ENCODE measurements around the gene RORB.
"Not testable (repeated sequence)": the region's sequence is repeated elsewhere in the genome, so short reads cannot be mapped to it uniquely, and the experiment has no call there.

RORB gene

DNA sequence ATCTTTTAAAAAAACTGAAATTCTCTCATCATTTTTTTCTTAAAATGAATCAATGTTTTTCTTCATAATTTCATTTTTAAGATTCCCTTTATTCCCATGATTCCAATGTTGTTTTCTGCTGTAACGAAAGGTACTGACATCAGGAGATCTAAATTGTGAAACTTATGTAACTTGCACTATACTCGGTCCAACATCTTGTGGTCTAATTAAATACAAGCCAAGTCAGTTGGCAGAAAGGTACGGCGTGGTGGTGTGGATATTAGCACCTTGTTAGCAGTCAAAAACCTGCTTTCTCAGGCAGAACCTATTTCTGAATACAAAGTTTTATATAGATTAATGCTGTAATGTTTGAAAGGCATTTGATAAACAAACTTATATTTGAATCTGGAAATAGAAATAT is 20.1 kb downstream of the RORB start:
- no peak for DNase-seq

DNA sequence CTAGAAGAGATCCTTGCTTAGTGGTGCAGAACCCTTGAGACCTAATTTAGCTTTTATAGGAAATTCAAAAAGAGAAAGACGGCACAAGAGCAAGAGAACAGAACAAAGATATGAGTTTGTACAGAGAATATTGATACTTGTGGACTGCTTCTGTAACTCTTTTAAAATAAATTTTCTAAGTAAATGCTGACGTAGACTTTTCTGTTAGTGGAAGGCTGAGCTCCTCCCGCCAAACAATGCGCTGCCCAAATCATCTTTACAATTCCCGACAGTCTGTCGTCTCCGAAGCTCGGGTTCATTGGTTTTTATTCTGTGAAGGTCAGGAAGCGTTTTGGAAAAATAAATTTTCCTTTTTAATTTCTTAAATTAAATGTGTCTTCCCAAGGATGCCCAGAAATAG is 22.3 kb downstream of the RORB start:
- no peak for DNase-seq

DNA sequence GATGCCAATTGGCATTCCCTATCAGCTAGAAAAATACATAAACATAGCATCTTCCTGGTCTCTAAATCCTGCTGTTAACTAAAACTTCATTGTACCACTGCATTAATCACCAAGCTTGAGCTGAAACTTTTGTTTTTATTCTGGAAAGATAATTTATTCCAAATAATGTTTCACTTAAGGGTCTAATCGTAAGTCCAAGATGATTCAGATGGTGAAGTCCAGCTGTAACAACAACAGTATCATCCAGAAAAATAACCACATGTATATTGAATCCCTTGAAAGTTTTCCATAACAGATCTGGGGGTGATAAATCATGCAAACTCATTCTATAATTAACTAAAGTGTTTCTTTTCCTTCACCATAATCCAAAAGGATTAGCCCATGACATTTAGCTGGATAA is 23.9 kb downstream of the RORB start:
- DNase-seq = no peak

DNA sequence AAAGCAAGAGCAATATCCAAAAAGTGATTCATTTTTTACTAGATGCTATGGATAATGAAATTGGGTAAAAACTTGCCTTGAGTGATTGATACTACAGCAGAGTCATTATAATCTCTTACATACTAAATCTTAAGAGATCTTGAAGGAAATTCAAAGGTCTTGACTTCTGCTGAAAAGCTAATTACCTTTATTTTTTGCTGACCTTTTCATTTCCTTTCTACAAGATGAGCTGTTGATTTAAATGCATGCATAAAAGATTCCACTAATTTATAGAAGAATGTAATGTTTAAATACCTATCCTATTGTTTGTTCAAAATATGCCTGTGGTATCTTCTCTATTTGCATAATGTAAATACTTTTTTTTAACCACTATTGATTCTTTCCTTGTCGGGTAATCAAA is 27.2 kb downstream of the RORB start:
- no peak for DNase-seq

DNA sequence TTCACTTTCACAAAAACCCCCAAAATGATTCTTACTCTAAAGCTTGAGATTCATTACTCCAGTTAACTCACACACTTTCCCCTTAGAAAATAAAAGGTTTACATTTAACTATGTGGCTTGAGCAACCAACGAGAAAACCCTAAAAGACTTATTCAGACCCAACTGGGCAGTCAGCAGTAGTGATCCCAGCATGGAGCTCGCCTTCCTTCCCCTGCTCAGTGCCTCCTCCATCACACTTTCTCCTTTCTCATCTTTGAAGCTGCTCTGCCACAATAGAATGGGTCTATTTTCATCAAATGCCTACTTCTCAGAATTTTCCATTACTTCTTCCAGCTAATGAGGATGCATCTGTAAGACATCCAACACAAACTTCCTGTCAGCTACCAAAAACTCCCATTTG is 29.1 kb downstream of the RORB start:
- DNase-seq = no peak

DNA sequence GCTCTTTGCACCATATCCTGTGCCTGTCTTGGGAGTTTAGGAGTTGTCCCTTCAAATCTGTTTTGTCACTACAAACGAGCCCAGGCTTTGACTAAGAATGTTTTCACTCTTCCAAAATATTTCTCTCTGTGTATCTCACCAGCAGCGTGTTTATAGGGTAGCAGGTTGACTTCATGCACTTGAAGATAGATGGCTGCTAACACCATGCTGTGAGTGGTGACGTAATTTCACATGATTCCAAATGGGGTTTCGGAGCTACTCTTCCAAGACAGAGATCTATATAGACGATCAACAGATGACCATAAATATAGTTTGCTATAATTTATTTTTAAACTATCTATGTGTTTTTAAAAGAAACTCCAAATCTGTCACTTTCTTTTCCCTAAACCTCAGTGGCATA is 30.6 kb downstream of the RORB start:
- no peak for DNase-seq

DNA sequence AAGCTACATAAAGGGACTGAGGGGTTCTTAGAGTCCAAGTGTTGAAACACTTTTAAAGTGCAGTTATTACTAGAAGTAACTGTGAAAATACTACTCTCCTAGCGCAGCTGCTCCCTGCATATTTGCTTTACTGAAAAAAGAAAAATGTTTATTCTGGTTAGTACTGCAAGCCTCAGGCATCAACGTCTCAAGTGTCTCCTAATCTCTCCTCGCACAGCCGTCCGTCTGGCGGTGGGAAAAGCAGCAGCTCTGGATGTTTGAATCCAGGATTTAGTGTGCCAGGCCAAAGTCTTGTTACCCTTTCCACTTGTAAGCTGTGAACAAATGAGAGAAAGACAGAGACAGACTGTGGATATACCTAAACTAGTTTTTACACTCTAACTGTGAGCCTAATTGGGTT is 31.1 kb downstream of the RORB start:
- no peak for DNase-seq

DNA sequence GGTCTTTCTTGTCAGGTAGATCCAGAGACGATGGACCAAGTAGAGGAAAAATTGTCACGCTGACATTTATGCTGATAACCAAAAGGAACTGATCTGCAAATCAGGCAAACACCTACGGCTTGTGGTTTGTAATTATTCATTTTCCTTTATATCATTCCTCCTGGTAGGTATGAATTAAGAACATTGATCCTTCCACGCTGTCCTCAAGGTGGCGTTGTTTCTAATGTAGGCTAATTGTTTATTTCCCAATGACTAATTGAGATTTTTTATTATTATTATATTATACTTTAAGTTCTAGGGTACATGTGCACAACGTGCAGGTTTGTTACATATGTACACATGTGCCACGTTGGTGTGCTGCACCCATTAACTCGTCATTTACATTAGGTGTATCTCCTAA is 33.3 kb downstream of the RORB start:
- not testable (repeated sequence) for DNase-seq

DNA sequence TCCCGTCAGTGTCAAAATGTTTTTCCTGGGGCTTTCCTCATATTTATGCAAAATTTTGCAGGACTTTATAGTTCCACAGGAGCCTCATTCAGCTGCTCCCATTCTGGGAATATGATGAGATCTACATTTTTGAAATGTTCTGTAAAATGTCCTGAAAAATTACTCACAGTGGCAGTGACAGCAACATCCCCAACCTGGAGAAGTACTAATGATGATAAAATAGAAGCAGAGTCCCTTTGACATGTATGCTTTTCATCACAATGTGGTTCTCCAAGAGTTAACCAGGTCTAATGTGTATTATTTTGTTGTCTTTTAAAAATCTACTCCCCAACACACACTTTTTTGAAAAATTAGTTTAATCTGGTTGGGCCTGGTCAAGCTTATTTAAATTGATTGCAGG is 36.1 kb downstream of the RORB start:
- DNase-seq = no peak

DNA sequence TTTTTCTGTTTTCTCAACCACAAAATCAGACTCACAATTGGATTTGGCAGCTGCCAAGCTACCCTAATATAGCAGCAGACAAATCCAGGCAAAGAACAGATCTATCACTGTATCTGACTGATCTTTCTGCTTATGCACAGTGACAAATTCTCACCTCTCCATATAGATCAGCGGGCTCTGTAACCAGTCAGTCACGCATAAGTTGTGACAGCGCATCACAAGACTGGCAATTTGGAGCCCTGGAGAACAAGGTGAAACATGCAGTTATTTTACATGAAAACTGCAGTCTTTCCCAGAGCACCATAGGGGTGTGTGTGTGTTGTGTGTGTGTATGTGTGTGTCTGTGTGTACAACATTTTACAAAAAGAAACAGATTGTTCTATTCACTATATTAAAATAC is 37.7 kb downstream of the RORB start:
- no peak for DNase-seq

DNA sequence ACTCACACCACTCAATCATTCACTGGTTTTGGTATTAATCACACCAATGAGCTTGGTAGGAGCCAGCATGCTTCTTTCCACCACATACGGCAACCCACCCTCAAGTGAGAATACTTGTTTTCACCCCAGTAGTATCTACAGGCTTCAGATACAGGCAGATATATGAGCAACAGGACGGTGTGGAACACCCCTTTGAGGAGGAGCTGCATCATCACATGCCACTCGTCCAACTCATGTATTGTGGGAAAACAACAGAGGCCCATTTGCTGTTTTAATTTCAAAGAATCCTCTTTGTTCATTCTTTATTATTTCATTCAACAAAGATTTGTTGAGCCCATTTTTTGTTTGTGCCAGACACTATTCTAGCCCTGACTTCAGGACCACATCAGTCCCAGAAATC is 46.0 kb downstream of the RORB start:
- no peak for DNase-seq

DNA sequence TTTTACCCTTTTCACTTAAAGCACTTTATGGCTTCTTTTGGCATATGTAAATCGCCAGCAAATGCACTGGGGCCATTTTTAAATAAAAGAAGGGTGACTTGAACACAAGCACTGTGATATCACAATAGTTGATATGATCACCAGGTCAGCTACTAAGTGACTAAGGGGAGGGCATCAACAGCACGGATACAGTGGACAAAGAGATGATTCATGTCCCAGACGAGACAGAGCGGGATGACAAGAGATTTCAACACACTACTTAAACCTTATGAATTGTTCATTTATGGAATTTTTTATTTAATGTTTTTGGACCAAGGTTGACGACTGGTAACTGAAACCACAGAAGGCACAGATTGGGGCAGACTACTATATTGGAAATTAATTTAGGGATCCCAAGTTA is 54.1 kb downstream of the RORB start:
- no peak for DNase-seq

DNA sequence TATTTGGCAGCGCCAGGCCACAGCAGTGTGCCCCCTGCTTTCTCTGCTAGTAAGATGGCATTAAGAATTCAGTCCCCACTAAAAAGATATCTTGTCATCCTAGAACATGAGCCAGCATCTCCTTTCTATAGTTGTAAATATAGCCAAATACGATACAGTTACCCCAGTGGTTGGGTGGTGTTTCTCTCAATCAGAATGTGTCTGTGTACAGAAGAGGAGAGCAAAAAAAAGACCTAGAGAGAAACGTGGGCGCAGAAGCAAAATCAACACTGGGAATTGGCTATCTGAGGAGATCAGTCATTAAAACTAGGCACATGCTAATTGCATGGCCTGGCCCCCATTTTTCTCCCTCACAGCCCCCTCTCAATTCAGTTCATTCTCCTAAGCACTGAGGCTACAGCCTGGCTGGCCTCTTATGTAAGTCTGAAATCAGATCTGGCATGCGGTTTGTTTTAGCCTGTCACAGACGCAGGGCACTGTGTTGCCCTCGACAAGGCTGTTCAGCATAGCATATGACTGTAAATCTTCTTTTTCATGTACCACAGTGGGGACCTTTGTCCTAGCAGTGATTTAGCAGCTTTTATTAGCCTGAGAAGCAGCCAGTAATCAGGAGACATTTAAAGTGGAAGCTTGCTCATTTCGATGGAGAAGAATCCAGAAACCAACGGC is 57.8 kb downstream of the RORB start:
- DNase-seq = no peak

DNA sequence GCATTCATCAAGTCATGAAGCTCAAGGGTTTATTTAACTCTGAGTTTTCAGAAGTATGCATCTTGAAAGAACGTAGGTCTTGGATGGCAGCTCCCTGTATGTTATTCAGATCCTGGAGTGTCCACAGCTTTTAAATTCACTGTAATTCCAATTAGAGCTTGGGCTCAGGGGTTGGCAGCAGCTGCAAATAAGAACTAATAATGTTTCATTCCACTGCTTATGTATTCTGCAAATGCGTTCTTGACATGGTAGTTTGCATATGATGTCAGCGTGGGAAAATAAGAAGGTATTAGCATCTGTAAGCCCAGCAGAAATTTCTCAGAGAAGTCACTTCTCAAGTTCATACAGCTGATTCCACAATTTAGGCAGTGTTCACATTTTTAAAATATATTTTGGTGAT is 58.4 kb downstream of the RORB start:
- DNase-seq = no peak

DNA sequence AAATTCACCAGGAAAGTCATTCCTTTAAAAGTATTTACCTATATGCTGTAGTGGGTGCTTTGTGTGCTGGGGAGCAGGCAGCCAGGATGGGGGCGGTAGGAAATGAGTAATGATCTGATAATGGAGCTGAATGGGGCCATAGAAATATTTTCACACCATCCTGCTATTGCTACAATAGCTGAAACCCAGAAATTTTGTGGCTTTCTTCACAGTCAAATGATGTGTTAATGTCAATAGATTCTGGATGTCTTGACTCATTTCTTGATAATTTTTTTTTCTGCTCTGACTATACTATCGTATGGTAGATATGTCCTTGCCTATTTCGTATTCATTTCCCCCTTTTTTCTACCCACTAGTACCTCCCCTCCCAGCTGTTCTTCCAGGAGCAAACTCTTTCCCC is 59.5 kb downstream of the RORB start:
- no peak for DNase-seq

DNA sequence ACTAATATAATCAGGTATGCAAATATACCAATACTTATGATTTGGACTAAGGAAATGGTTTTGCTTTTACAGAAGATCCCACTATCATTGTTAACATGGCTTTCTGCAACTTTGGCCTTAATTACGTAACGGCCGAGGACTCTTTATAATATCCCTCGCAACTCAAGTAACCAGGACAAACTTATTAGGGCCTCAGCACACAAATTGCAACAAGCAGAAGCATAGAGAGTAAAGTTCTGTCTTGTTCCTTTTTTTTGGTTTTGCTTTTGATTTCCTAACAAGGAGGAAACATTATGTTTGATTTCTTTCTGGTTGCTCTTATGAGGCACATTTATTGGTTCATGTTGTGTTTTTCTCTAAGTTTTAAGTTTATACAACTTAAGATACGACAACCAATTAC is 60.4 kb downstream of the RORB start:
- DNase-seq = no peak

DNA sequence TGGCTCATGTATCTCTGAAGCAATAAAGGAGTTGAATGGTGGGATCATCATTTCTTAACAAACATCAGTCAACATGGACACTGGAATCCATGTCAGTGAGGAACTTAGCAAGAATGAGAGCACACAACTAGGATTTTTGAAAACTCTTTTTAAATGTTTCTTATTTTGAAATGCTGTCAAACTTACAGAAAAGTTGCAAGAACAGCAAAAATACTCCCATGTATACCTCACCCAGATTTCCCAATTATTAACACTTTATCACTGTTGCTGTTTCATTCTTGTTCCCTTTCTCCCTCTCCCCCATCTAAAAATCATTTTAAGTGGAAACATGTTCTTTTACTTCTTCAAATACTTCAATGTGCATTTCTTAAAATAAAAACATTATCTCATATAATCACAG is 65.5 kb downstream of the RORB start:
- no peak for DNase-seq

DNA sequence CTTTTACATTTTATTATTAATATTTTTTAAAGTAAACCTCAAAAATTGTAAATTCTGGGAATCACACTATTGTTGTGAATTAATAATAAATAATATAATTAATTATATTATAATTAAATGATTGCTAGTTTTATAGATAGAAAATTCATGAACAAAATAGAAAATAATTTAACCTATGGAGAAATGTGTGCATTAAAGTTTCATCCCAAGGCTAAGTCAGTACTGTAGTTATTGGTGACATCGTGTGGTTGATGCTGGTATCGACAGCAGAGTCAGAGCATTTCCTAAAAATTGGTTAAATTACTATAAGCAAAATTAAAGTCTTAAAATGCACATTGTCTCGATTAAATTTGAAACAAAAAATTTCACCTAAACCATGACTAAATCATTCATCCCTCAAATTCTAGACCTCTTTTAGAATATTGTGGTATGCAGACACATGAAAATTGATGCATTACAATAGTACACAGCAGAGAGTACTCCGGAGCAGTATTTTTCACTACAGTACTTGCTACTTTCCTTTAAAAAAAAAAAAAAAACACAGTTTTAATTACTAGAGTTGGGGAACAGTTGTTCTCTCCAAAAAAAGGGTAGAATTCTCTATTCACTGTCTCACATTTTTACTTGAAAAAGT is 73.9 kb downstream of the RORB start:
- no peak for DNase-seq

DNA sequence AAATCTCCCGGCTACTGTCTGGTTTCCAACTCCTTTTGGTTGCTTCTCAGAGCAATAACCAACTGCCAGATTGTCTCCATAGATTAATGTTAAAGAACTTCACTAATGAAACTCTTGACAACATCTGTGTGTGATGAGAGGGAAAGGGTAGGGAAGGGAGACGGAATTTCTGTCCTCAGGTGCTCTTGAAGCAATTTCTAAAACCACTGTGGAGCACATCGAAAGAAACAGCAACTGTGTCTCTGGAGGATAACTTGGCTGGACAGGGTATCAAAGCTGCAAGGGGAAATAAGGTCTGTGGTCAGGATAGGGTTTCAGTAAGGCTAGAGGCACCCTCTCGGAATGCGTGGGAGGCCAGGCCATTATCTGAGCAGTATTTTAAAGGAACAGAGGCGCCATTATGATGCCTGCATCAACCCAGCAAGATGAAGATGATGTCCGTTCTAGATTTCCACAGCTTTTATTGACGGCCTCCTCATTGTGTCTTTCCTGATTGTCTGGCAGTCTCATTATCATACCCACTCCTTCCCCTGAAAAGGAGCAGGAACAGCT is 76.6 kb downstream of the RORB start:
- DNase-seq = no peak

DNA sequence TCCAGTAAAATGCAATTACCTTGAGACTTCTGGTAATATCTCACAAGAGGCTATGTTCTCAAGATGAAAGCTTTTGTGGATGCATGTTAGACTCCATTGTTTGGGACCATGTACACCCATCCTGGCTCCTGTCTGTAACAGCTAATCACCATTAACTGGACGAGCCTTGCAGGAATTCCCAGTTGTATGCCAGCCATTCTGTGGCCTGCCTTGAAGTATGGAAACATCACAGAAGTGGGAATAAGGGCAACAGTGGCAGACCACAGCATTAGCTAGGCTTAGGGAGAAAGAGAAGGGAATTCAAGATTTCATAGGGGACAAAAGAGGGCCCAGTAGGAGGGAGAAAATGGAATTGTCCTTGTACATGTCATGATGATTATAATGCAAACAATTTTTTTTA is 79.0 kb downstream of the RORB start:
- no peak for DNase-seq

DNA sequence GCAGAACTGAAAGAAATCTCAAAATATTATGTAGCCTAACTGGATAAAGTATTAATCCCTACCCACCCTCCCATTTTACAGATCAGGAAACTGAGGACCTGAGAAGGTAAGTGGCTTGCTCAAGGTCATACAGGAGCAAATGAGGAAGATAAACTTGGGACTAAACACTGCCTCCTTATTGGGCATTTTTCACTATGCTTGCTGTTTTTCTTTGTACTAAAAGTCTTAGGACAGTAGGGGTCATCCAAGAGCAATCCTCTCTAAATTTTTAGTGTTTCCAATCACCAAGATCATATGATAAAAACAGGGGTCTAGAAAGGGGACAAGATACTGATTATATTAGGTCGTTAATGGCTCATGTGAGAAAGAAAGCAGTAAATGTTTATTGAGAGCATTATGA is 80.8 kb downstream of the RORB start:
- DNase-seq = no peak

DNA sequence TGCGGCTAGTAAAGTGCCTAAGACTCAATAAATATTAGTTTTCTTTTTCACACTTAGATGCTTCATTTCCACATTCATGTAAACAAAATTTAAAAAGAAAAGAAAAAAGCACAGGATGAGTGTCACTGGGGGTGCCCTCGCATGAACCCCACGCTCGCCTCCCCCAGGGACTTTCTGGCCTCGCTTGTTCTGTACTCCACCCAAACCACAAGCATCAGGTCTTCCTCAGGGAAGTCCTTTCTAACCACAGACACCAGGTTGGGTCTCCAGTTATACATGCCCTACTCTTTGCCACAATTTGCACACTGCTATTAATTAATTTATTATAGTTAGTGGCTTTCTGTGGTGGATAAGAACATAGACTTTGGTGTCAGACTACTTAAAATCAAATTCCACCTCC is 92.4 kb downstream of the RORB start:
- DNase-seq = no peak

DNA sequence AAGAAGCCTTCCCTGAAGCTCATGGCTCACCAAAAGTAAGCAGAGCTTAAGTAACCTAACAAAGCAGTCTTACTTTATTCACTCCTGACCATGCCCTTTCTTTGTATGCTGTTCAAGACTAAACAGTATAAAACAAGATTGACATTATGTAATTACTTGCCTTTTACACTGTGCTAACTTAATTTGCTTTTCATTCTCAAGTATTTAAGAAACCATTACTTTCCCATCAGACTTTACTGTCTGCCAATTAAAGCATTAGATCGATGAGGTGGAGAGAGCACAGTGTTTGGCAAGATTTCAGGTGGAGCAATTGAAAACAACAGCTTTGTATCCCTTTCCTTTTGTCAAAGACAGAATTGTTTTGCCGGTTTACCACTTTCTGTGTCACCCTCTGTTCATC is 98.2 kb downstream of the RORB start:
- no peak for DNase-seq

DNA sequence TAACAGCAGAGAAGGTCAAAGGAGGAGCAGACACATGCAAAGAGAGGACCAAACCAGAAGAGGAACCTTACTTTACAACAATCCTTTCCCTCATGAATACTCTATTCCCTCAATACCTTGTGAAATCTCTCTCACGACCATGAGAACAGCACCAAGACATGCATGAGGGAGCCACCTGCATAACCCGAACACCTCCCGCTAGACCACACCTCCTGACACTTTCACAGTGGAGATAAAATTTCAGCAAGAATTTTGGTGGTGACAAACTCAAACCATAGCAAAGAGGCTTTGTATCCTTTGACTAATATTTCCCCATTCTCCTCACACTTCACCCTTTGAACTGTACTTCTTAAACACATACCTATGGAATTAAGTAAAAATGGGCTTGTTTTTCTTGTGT is 101.7 kb downstream of the RORB start:
- no peak for DNase-seq
